SK-N-SH (cell line): ENCODE measurements around the gene TECPR2. TPM values are rescaled to one million over a fixed set of nuclear protein-coding genes. Genes with fewer than 3 reads are reported as not detected.

Experiments
- CTCF ChIA-PET: fragments of 300-600, 350-600 bp; formaldehyde crosslinking; extraction: SDS; loops from one replicate; lab custom pipeline; 2021; lab: Yijun Ruan, JAX
- POLR2A ChIA-PET: fragments of 350-600 bp; sonication (Branson Sonifier 250); formaldehyde crosslinking; extraction: SDS; loops from one replicate; lab custom pipeline; 2020; ENCODE audit warnings: antibody characterized with exemption, inconsistent platforms; lab: Yijun Ruan, JAX
- DNase-seq: peaks from one replicate; pipeline ENCODE4 v3.0.0; 2012
- H2AFZ ChIP-seq: fragments of 200-600 bp; sonication (generic); 2 replicates; pipeline ENCODE4 v1.8.1; 2016; ENCODE audit warnings: antibody characterized with exemption, mild to moderate bottlenecking, low read depth
- H3F3A ChIP-seq: fragments of 200-600 bp; sonication (generic); replicated peaks from 2 replicates; pipeline ENCODE3; 2016; ENCODE audit warnings: antibody characterized with exemption, mild to moderate bottlenecking; ENCODE audit not compliant: insufficient read depth
- H3K27ac ChIP-seq, 2 experiments: fragments of 200-500 bp in 1 of 2; fragments of 200-600 bp in 1 of 2; sonication (Bioruptor generic) in 1 of 2; sonication (generic), shearing (Covaris generic) in 1 of 2; 2 replicates each; pipeline versions ENCODE4 v1.5.1 to v1.6.1; 2014 to 2016; ENCODE audit warnings: low read depth in 2 of 2, inconsistent platforms in 1 of 2, low read length in 1 of 2, mild to moderate bottlenecking in 1 of 2, mixed read lengths in 1 of 2
- H3K27me3 ChIP-seq: fragments of 200-600 bp; sonication (generic), shearing (Covaris generic); 2 replicates; pipeline ENCODE4 v1.6.1; 2016; ENCODE audit warnings: mixed run types; ENCODE audit not compliant: insufficient read depth
- H3K36me3 ChIP-seq, 2 experiments: fragments of 200-500 bp in 1 of 2; fragments of 200-600 bp in 1 of 2; sonication (Bioruptor generic) in 1 of 2; sonication (generic) in 1 of 2; replicated peaks in 1 of 2; 2 replicates each; pipeline versions ENCODE3 to v1.5.1; 2014 to 2016; ENCODE audit warnings: low read length in 1 of 2, mild to moderate bottlenecking in 1 of 2; ENCODE audit not compliant: insufficient read depth in 2 of 2, control insufficient read depth in 1 of 2
- H3K4me1 ChIP-seq, 2 experiments: fragments of 200-500 bp in 1 of 2; fragments of 200-600 bp in 1 of 2; sonication (Bioruptor generic) in 1 of 2; sonication (generic), shearing (Covaris generic) in 1 of 2; 2 replicates each; pipeline versions ENCODE4 v1.5.1 to v1.6.1; 2014 to 2016; ENCODE audit warnings: low read depth in 1 of 2, low read length in 1 of 2, mixed run types in 1 of 2; ENCODE audit not compliant: insufficient read depth in 2 of 2, control insufficient read depth in 1 of 2
- H3K4me2 ChIP-seq: fragments of 200-600 bp; sonication (generic), shearing (Covaris generic); 2 replicates; pipeline ENCODE4 v1.6.1; 2017; ENCODE audit warnings: mixed run types
- H3K4me3 ChIP-seq, 2 experiments: fragments of 200-500 bp in 1 of 2; fragments of 200-600 bp in 1 of 2; sonication (Bioruptor generic) in 1 of 2; sonication (generic), shearing (Covaris generic) in 1 of 2; 2 replicates each; pipeline versions ENCODE4 v1.5.1 to v1.8.1; 2014 to 2016; ENCODE audit warnings: low read depth in 2 of 2, inconsistent platforms in 1 of 2, low read length in 1 of 2, mild to moderate bottlenecking in 1 of 2, mixed read lengths in 1 of 2, moderate library complexity in 1 of 2
- H3K79me2 ChIP-seq: fragments of 200-600 bp; sonication (generic); 2 replicates; pipeline ENCODE4 v1.8.1; 2017; ENCODE audit warnings: mild to moderate bottlenecking; ENCODE audit not compliant: insufficient read depth
- H3K9ac ChIP-seq: fragments of 200-600 bp; sonication (generic); 2 replicates; pipeline ENCODE4 v1.6.1; 2017; ENCODE audit warnings: mixed run types
- H3K9me2 ChIP-seq: fragments of 200-600 bp; sonication (generic); 2 replicates; pipeline ENCODE4 v1.6.1; 2017; ENCODE audit warnings: mixed run types
- H3K9me3 ChIP-seq: fragments of 200-600 bp; sonication (generic); 2 replicates; pipeline ENCODE4 v1.6.1; 2017; ENCODE audit warnings: mixed run types, mild to moderate bottlenecking, moderate library complexity
- H4K20me1 ChIP-seq: fragments of 200-600 bp; sonication (generic); 2 replicates; pipeline ENCODE4 v1.6.1; 2017; ENCODE audit warnings: mild to moderate bottlenecking, mixed run types; ENCODE audit not compliant: insufficient read depth
- CHD2 ChIP-seq: fragments of 150-350 bp; IDR thresholded peaks from 2 replicates; pipeline ENCODE4 v1.6.1; 2018; ENCODE audit warnings: low read length; ENCODE audit not compliant: partially characterized antibody
- CTCF ChIP-seq: fragments of 200-600 bp; sonication (generic); IDR thresholded peaks from 2 replicates; pipeline ENCODE4 v1.6.1; 2017; ENCODE audit warnings: antibody characterized with exemption, mild to moderate bottlenecking, moderate library complexity
- EP300 ChIP-seq, 2 experiments: IDR thresholded peaks; 2 replicates each; pipeline versions ENCODE4 v1.4.0 to v1.6.1; 2012; ENCODE audit warnings: borderline replicate concordance in 1 of 2, low read depth in 1 of 2, low read length in 1 of 2
- FOXJ3 ChIP-seq: sonication (generic); formaldehyde crosslinking; IDR thresholded peaks from 2 replicates; pipeline ENCODE4 v1.5.1; 2020; ENCODE audit warnings: mild to moderate bottlenecking, missing genetic modification reagents
- GABPA ChIP-seq: IDR thresholded peaks from 2 replicates; pipeline ENCODE4 v1.4.0; 2012; ENCODE audit warnings: low read depth, mild to moderate bottlenecking
- IRF3 ChIP-seq: fragments of 150-350 bp; IDR thresholded peaks from 2 replicates; pipeline ENCODE4 v1.6.1; 2016; ENCODE audit warnings: mild to moderate bottlenecking, low read depth, low read length
- JUND ChIP-seq: IDR thresholded peaks from 2 replicates; pipeline ENCODE4 v1.4.0; 2012
- MEF2A ChIP-seq: IDR thresholded peaks from 2 replicates; pipeline ENCODE4 v1.4.0; 2012; ENCODE audit warnings: low read depth, borderline replicate concordance
- MXI1 ChIP-seq: IDR thresholded peaks from 2 replicates; pipeline ENCODE4 v1.6.1; 2012; ENCODE audit warnings: mild to moderate bottlenecking, low read depth, low read length, improper control_type of control experiment
- NFIC ChIP-seq: IDR thresholded peaks from 2 replicates; pipeline ENCODE4 v1.4.0; 2012; ENCODE audit warnings: borderline replicate concordance
- NRF1 ChIP-seq: IDR thresholded peaks from 2 replicates; pipeline ENCODE4 v1.6.1; 2012; ENCODE audit warnings: low read depth, mild to moderate bottlenecking, low read length
- RAD21 ChIP-seq: IDR thresholded peaks from 2 replicates; pipeline ENCODE4 v1.6.1; 2012; ENCODE audit warnings: mild to moderate bottlenecking, low read length
- RCOR1 ChIP-seq: fragments of 150-350 bp; IDR thresholded peaks from 2 replicates; pipeline ENCODE4 v1.6.1; 2017; ENCODE audit warnings: antibody characterized with exemption, low read length
- REST ChIP-seq: IDR thresholded peaks from 2 replicates; pipeline ENCODE4 v1.6.1; 2012; ENCODE audit warnings: mild to moderate bottlenecking, low read depth, low read length, moderate library complexity
- RFX5 ChIP-seq: IDR thresholded peaks from 2 replicates; pipeline ENCODE4 v1.6.1; 2012; ENCODE audit warnings: mild to moderate bottlenecking, improper control_type of control experiment, low read length
- RXRA ChIP-seq: IDR thresholded peaks from 2 replicates; pipeline ENCODE4 v1.4.0; 2012; ENCODE audit warnings: low read depth, mild to moderate bottlenecking, borderline replicate concordance
- TAF1 ChIP-seq: IDR thresholded peaks from 2 replicates; pipeline ENCODE4 v1.6.1; 2012; ENCODE audit warnings: low read depth, mild to moderate bottlenecking, low read length, moderate library complexity, borderline replicate concordance
- TEAD4 ChIP-seq: IDR thresholded peaks from 2 replicates; pipeline ENCODE4 v1.4.0; 2012; ENCODE audit warnings: mild to moderate bottlenecking, borderline replicate concordance; ENCODE audit not compliant: insufficient read depth
- ZBTB33 ChIP-seq: IDR thresholded peaks from 2 replicates; pipeline ENCODE4 v1.4.0; 2012; ENCODE audit warnings: low read depth, borderline replicate concordance
- WGBS: methylation state at CpG from one replicate; pipeline ENCODE4 v1.1.6; 2017; ENCODE audit warnings: low lambda C conversion rate; 5-methylcytosine and 5-hydroxymethylcytosine counted together
- polyA plus RNA-seq, 3 experiments: library from polyadenylated mRNA; depleted of rRNA; stranded (reverse); fragments of >200 nt; gene quantifications; 2 replicates each; pipeline ENCODE4 v1.2.3, GENCODE V29; 2012

TECPR2 gene
- polyA plus RNA-seq, 1 of the 3 experiments (the other 2 are of a cell fraction): 6.9 TPM

- H3K36me3 ChIP-seq: no peaks in the 10 kb centered on the region
- no peak overlapping the region for H3K9ac ChIP-seq
- H3K9me2 ChIP-seq: no peaks in the 10 kb centered on the region
- 88% methylated on average over 13 of the region's 13 CpGs for WGBS
- H3K4me2 ChIP-seq: no peak overlapping the region
- CTCF ChIA-PET: no interaction called here
- H3F3A ChIP-seq: no peaks in the 10 kb centered on the region
- no peak for DNase-seq
- POLR2A ChIA-PET: no interaction called here
- H3K4me1 ChIP-seq: peaks cover 0 to 1% of the 10 kb centered on the region in 2 experiments; a peak in 2 of 4 replicates
- no peaks in the 10 kb centered on the region for H3K27me3 ChIP-seq
- no peaks in the 10 kb centered on the region for H3K79me2 ChIP-seq
- no peak overlapping the region for H2AFZ ChIP-seq
- H3K9me3 ChIP-seq: no peaks in the 10 kb centered on the region
- no peak overlapping the region for H3K27ac ChIP-seq
- H4K20me1 ChIP-seq: no peaks in the 10 kb centered on the region
- TF ChIP-seq RXRA (no peak), EP300 (IDR thresholded peaks at IDR 0.05; ENCODE audit: borderline replicate concordance in 1 of 2, low read depth in 1 of 2, low read length in 1 of 2) (no peak), TEAD4 (no peak), GABPA (no peak), MXI1 (no peak), RAD21 (no peak), JUND (no peak), FOXJ3 (CRISPR knock-in tag) (no peak), NFIC (no peak), NRF1 (no peak), RCOR1 (no peak), RFX5 (no peak), CTCF (no peak), ZBTB33 (no peak)
- H3K4me3 ChIP-seq: no peak overlapping the region
These were observed 168.2 kb downstream of the TECPR2 start for GRCh38 chr14:102530828-102531478.

GRCh38 chr14:102532204-102532658 is 169.5 kb downstream of the TECPR2 start:
- Histone ChIP-seq H3K4me2 (no peak overlapping the region), H3K9me3 (no peaks in the 10 kb centered on the region), H3K79me2 (no peaks in the 10 kb centered on the region), H3K4me3 (no peak overlapping the region), H3K4me1 (no peaks in the 10 kb centered on the region; a peak in 1 of 4 replicates), H2AFZ (no peak overlapping the region), H3K36me3 (no peaks in the 10 kb centered on the region), H3K9ac (no peak overlapping the region), H4K20me1 (no peaks in the 10 kb centered on the region), H3F3A (no peaks in the 10 kb centered on the region), H3K27ac (no peak overlapping the region), H3K27me3 (no peaks in the 10 kb centered on the region), H3K9me2 (no peaks in the 10 kb centered on the region)
- CTCF ChIA-PET: no interaction called here
- POLR2A ChIA-PET: no interaction called here
- WGBS: 74% methylated on average over 3 of the region's 3 CpGs
- DNase-seq: no peak
- TF ChIP-seq REST: no peak
- no peak for TF ChIP-seq TEAD4
- TF ChIP-seq CHD2: no peak
- TF ChIP-seq EP300 (IDR thresholded peaks at IDR 0.05; ENCODE audit: borderline replicate concordance in 1 of 2, low read depth in 1 of 2, low read length in 1 of 2): no peak
- no peak for TF ChIP-seq MEF2A
- TF ChIP-seq RAD21: no peak
- no peak for TF ChIP-seq IRF3
- TF ChIP-seq TAF1: no peak
- TF ChIP-seq MXI1: no peak
